Measurements from ENCODE around the gene P2RX5.

DNA sequence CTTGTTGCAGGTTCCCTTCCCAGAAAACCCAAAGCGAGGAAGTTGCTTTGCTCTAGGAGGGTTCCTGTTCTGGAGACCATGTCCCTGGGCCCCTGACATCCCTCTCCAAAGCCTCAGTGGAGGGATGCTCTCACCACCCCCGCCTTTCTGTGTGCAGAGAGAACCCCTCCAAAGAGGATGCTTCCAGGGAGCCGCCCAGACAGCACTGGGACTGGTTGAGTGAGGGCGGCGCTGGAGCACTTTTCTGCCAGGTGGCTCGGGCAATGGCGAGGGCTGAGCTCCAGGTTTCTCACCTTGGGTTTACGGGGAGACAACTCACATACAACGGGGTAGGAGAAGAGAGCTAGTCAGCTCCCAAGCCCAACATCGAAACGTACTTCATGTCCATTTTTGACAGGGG, 20.1 kb downstream of the P2RX5 start:
- TF ChIP-seq, protein P1, sequence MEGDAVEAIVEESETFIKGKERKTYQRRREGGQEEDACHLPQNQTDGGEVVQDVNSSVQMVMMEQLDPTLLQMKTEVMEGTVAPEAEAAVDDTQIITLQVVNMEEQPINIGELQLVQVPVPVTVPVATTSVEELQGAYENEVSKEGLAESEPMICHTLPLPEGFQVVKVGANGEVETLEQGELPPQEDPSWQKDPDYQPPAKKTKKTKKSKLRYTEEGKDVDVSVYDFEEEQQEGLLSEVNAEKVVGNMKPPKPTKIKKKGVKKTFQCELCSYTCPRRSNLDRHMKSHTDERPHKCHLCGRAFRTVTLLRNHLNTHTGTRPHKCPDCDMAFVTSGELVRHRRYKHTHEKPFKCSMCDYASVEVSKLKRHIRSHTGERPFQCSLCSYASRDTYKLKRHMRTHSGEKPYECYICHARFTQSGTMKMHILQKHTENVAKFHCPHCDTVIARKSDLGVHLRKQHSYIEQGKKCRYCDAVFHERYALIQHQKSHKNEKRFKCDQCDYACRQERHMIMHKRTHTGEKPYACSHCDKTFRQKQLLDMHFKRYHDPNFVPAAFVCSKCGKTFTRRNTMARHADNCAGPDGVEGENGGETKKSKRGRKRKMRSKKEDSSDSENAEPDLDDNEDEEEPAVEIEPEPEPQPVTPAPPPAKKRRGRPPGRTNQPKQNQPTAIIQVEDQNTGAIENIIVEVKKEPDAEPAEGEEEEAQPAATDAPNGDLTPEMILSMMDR (IDR thresholded peaks at IDR 0.05) = no peak
- TF ChIP-seq POLR2A (IDR thresholded peaks at IDR 0.05) = no peak

All from ovary (tissue), 3 donors.